Measurements from ENCODE around the gene TMEM213.
A peak's percentile ranks its signal among the peaks of the same experiment; 100 is the strongest.

The TMEM213 gene

GRCh38 chr7:138797715-138798320, at the start of gene TMEM213, which contains the start of gene ATP6V0A4:
TMEM213 (plus strand) TSS chr7:138797994; CDS start chr7:138798105, 111 bp downstream.
ATP6V0A4 (minus strand) TSS chr7:138798196; CDS start chr7:138771247, 26,949 bp downstream.
- 0 out of 2 replicates have a peak, but pooled peaks cover 3% of the 10 kb centered on the region for H3K4me1 ChIP-seq (ENCODE audit: insufficient read depth, low read length)
- peak within 1 kb of the TSS; percentile 13 for H3K9ac ChIP-seq (ENCODE audit: low read depth, low read length)
- H3K9me3 ChIP-seq (ENCODE audit: control insufficient read depth, insufficient read depth, low read length): no peaks in the 10 kb centered on the region
- no peaks in the 10 kb centered on the region for H3K36me3 ChIP-seq (ENCODE audit: insufficient read depth, low read length)

GRCh38 chr7:138748666-138749065, 49.1 kb upstream of the TMEM213 start:
- H3K4me1 ChIP-seq (ENCODE audit: insufficient read depth, low read length): peaks cover 9% of the 10 kb centered on the region; the same call in 1 of the 2 replicates
- H3K9ac ChIP-seq (ENCODE audit: low read depth, low read length): no peak overlapping the region
- no peaks in the 10 kb centered on the region for H3K9me3 ChIP-seq (ENCODE audit: control insufficient read depth, insufficient read depth, low read length)
- no peaks in the 10 kb centered on the region for H3K36me3 ChIP-seq (ENCODE audit: insufficient read depth, low read length)

- Histone ChIP-seq H3K9me3 (ENCODE audit: control insufficient read depth, insufficient read depth, low read length) (no peaks in the 10 kb centered on the region), H3K4me1 (ENCODE audit: insufficient read depth, low read length) (peaks cover 11% of the 10 kb centered on the region; the same call in 1 of the 2 replicates), H3K36me3 (ENCODE audit: insufficient read depth, low read length) (no peaks in the 10 kb centered on the region), H3K9ac (ENCODE audit: low read depth, low read length) (no peak overlapping the region)
Measured at GRCh38 chr7:138749960-138750359, 47.8 kb upstream of the TMEM213 start.

- Histone ChIP-seq H3K36me3 (ENCODE audit: insufficient read depth, low read length) (no peaks in the 10 kb centered on the region), H3K9ac (ENCODE audit: low read depth, low read length) (no peak overlapping the region), H3K4me1 (ENCODE audit: insufficient read depth, low read length) (peaks cover 16% of the 10 kb centered on the region; the same call in 1 of the 2 replicates), H3K9me3 (ENCODE audit: control insufficient read depth, insufficient read depth, low read length) (no peaks in the 10 kb centered on the region)
Measured at GRCh38 chr7:138750473-138750872, 47.3 kb upstream of the TMEM213 start.

GRCh38 chr7:138750901-138751464, 46.8 kb upstream of the TMEM213 start:
- Histone ChIP-seq H3K9ac (ENCODE audit: low read depth, low read length) (no peak overlapping the region), H3K4me1 (ENCODE audit: insufficient read depth, low read length) (peaks cover 18% of the 10 kb centered on the region; the same call in 1 of the 2 replicates), H3K9me3 (ENCODE audit: control insufficient read depth, insufficient read depth, low read length) (no peaks in the 10 kb centered on the region), H3K36me3 (ENCODE audit: insufficient read depth, low read length) (no peaks in the 10 kb centered on the region)

GRCh38 chr7:138752518-138753149, 45.2 kb upstream of the TMEM213 start:
- Histone ChIP-seq H3K36me3 (ENCODE audit: insufficient read depth, low read length) (no peaks in the 10 kb centered on the region), H3K9ac (ENCODE audit: low read depth, low read length) (no peak overlapping the region), H3K4me1 (ENCODE audit: insufficient read depth, low read length) (peaks cover 18% of the 10 kb centered on the region; the same call in 1 of the 2 replicates), H3K9me3 (ENCODE audit: control insufficient read depth, insufficient read depth, low read length) (no peaks in the 10 kb centered on the region)

- H3K4me1 ChIP-seq (ENCODE audit: insufficient read depth, low read length): peaks cover 18% of the 10 kb centered on the region; the same call in 1 of the 2 replicates
- no peaks in the 10 kb centered on the region for H3K36me3 ChIP-seq (ENCODE audit: insufficient read depth, low read length)
- no peak overlapping the region for H3K9ac ChIP-seq (ENCODE audit: low read depth, low read length)
- no peaks in the 10 kb centered on the region for H3K9me3 ChIP-seq (ENCODE audit: control insufficient read depth, insufficient read depth, low read length)
Measured at GRCh38 chr7:138753150-138753518, 44.7 kb upstream of the TMEM213 start.

- H3K4me1 ChIP-seq (ENCODE audit: insufficient read depth, low read length): peaks cover 18% of the 10 kb centered on the region; the same call in 1 of the 2 replicates
- H3K9ac ChIP-seq (ENCODE audit: low read depth, low read length): no peak overlapping the region
- H3K36me3 ChIP-seq (ENCODE audit: insufficient read depth, low read length): no peaks in the 10 kb centered on the region
- H3K9me3 ChIP-seq (ENCODE audit: control insufficient read depth, insufficient read depth, low read length): no peaks in the 10 kb centered on the region
Measured at GRCh38 chr7:138753610-138754009, 44.2 kb upstream of the TMEM213 start.

GRCh38 chr7:138755331-138755747, 42.5 kb upstream of the TMEM213 start:
- H3K9me3 ChIP-seq (ENCODE audit: control insufficient read depth, insufficient read depth, low read length): no peaks in the 10 kb centered on the region
- H3K4me1 ChIP-seq (ENCODE audit: insufficient read depth, low read length): peaks cover 18% of the 10 kb centered on the region; the same call in 1 of the 2 replicates
- no peaks in the 10 kb centered on the region for H3K36me3 ChIP-seq (ENCODE audit: insufficient read depth, low read length)
- H3K9ac ChIP-seq (ENCODE audit: low read depth, low read length): no peak overlapping the region

- H3K36me3 ChIP-seq (ENCODE audit: insufficient read depth, low read length): no peaks in the 10 kb centered on the region
- H3K9ac ChIP-seq (ENCODE audit: low read depth, low read length): no peak overlapping the region
- no peaks in the 10 kb centered on the region for H3K9me3 ChIP-seq (ENCODE audit: control insufficient read depth, insufficient read depth, low read length)
- H3K4me1 ChIP-seq (ENCODE audit: insufficient read depth, low read length): peaks cover 18% of the 10 kb centered on the region; the same call in 1 of the 2 replicates
Measured at GRCh38 chr7:138755842-138756590, 41.8 kb upstream of the TMEM213 start.

- Histone ChIP-seq H3K4me1 (ENCODE audit: insufficient read depth, low read length) (peaks cover 18% of the 10 kb centered on the region; the same call in 1 of the 2 replicates), H3K9me3 (ENCODE audit: control insufficient read depth, insufficient read depth, low read length) (no peaks in the 10 kb centered on the region), H3K9ac (ENCODE audit: low read depth, low read length) (no peak overlapping the region)
Measured at GRCh38 chr7:138756591-138757242, 41.1 kb upstream of the TMEM213 start.

GRCh38 chr7:138768241-138768640, 29.6 kb upstream of the TMEM213 start:
- H3K9ac ChIP-seq (ENCODE audit: low read depth, low read length): no peak overlapping the region
- H3K4me1 ChIP-seq (ENCODE audit: insufficient read depth, low read length): no peaks in the 10 kb centered on the region; the same call in 1 of the 2 replicates
- no peaks in the 10 kb centered on the region for H3K9me3 ChIP-seq (ENCODE audit: control insufficient read depth, insufficient read depth, low read length)
- H3K36me3 ChIP-seq (ENCODE audit: insufficient read depth, low read length): no peaks in the 10 kb centered on the region

More at GRCh38 chr7:138756591-138757242, 41.1 kb upstream of the TMEM213 start:
- H3K36me3 ChIP-seq (ENCODE audit: insufficient read depth, low read length): no peaks in the 10 kb centered on the region

GRCh38 chr7:138770904-138771303, 26.9 kb upstream of the TMEM213 start:
- no peaks in the 10 kb centered on the region for H3K9me3 ChIP-seq (ENCODE audit: control insufficient read depth, insufficient read depth, low read length)
- no peaks in the 10 kb centered on the region for H3K36me3 ChIP-seq (ENCODE audit: insufficient read depth, low read length)
- no peak overlapping the region for H3K9ac ChIP-seq (ENCODE audit: low read depth, low read length)
- peaks cover 4% of the 10 kb centered on the region; the same call in 1 of the 2 replicates for H3K4me1 ChIP-seq (ENCODE audit: insufficient read depth, low read length)

GRCh38 chr7:138773176-138773575, 24.6 kb upstream of the TMEM213 start:
- Histone ChIP-seq H3K36me3 (ENCODE audit: insufficient read depth, low read length) (no peaks in the 10 kb centered on the region), H3K9me3 (ENCODE audit: control insufficient read depth, insufficient read depth, low read length) (no peaks in the 10 kb centered on the region), H3K4me1 (ENCODE audit: insufficient read depth, low read length) (peaks cover 4% of the 10 kb centered on the region; the same call in 1 of the 2 replicates), H3K9ac (ENCODE audit: low read depth, low read length) (no peak overlapping the region)
